Activated T-cell treated with anti-CD3 and anti-CD28 coated beads for 24 hours (primary cell): ENCODE results near the gene PLXNB2.
"Not testable (repeated sequence)": the region's sequence is repeated elsewhere in the genome, so short reads cannot be mapped to it uniquely, and the experiment has no call there.

Experiments used
- DNase-seq: peaks from one replicate; pipeline ENCODE4 v3.0.0-alpha.2; 2020; ENCODE audit warnings: low read depth

The PLXNB2 gene

GRCh38 chr22:50306753-50307749 lies at the start of gene PLXNB2:
PLXNB2 (minus strand) TSS chr22:50307646; CDS start chr22:50290584, 17,062 bp downstream.
- DNase-seq = no peak

GRCh38 chr22:50357222-50357621 lies 49.8 kb upstream of the PLXNB2 start:
- no peak for DNase-seq

- DNase-seq = no peak
These were observed 48.7 kb upstream of the PLXNB2 start for GRCh38 chr22:50356186-50356585.

DNA sequence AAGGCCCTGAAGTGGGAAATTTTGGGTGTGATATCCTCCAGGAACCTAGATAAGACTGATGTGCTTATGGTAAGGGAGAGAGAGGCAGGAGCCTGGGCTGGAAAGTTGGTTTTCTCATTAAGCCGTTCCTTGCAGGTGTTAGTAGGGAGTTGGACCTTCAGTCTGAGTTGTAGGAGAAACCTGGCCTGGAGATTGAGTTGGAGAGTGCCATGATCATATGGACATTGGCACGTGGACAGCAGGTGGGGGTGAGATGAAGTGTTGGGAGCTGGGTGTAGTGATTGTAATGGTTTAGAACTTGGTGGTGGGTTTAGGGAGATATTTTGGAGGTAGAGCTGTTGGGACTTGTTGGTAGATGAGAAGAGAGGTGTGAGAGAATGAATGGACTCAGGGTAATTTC lies 40.6 kb upstream of the PLXNB2 start:
- no peak for DNase-seq

GRCh38 chr22:50347157-50347556 lies 39.7 kb upstream of the PLXNB2 start:
- DNase-seq = no peak

DNA sequence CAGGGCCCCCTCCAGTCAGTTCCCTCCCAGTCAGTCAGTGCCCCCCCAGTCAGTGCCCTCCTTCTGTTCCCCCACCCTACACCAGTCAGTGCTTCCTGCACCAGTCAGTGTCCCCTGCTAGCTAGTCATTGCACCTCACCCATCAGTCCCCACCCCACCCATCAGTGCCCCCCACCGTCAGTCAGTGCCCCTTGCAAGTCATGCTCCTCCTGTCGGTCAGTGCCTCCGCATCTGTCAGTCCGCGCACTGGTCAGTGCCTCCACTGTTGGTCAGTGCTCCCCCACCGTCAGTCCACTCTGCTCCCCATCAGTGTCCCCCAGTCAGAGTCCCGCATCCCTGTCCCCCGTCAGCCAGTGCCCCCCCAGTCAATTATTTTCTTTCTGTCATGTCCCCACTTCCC lies 39.0 kb upstream of the PLXNB2 start:
- no peak for DNase-seq

- no peak for DNase-seq
These were observed 36.1 kb upstream of the PLXNB2 start for GRCh38 chr22:50343541-50343935.

DNA sequence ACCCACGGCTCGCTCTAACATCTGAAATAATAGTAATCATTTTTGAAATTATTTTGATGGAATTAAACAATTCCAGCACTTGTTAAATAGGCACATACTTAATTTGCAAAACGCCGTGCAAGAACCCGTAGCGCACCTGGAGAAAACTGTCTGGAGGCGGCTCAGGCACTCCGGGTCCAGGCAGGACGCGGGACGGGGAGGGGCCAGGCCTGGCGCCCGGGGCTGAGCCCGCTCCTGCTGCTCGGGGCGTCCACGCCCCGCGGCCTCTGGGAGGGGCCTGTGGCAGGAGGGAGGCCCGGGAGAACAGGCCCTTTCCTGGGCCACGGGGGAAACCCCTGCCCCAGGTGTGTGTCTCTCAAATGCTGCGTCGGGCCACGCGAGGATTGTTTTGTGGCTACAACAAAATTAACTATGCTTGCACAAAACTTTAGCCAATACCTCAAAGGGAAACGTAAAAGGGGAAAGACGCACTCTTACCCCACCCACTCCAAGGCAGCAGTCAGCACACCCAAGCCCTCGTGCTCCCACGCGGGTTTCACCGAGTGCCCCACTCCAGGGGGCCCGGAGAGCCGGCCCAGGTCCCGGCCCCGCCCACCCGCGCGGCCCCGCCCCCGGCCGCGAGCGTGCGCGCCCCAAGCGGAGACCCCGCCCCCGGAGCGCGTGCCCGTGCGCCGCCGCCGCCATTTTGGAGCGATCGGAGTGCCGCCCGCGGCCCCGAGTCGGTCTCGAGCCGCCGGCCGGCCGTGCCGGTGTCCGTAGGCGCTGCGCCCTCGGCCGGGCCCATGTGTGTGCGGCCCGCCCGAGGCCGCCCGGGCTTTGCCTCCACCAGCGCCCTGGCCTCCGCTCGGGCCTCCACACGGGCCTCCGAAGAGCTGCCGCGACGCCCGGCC lies 35.5 kb upstream of the PLXNB2 start, which contains the start of gene PPP6R2:
Gene PPP6R2 (plus strand): TSS at position 677 of the 890 bp plus-strand sequence. CDS start 50,582 bp downstream, outside the sequence.
- peak; percentile 87 for DNase-seq

DNA sequence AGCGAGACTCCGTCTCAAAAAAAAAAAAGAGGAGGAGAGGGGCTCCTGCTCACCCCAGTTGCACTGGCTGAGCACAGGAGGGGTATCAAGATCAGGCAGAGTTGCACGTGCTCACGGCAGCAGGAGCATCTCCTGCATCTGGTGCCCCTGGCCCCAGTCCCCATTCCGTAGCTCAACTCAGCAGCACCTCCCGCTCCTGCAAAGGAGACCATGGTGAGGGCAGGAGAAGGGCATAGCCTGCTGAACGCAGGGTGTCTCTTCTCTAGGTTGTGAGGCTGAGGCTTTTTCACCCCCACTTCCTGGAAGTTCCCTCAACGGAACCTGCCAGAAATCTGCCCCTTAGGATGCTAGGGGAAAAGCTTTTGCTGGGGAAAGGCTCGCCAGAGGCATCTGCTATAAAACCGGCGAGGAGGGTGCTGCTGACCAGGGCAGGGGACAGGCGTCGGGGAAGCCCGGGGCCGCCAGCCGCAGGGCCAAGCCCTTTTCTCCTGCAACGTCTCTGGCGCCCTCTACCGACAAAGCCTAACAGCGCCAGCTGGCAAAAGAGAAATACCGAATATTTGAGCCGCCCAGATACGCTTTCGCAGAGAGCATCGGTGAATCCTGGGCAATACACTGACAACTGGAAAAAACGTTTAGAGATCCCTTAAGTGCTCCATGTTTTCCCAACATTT lies 34.7 kb upstream of the PLXNB2 start:
- peak; percentile 87 for DNase-seq

- DNase-seq = no peak
These were observed 32.8 kb upstream of the PLXNB2 start for GRCh38 chr22:50339945-50340879.

DNA sequence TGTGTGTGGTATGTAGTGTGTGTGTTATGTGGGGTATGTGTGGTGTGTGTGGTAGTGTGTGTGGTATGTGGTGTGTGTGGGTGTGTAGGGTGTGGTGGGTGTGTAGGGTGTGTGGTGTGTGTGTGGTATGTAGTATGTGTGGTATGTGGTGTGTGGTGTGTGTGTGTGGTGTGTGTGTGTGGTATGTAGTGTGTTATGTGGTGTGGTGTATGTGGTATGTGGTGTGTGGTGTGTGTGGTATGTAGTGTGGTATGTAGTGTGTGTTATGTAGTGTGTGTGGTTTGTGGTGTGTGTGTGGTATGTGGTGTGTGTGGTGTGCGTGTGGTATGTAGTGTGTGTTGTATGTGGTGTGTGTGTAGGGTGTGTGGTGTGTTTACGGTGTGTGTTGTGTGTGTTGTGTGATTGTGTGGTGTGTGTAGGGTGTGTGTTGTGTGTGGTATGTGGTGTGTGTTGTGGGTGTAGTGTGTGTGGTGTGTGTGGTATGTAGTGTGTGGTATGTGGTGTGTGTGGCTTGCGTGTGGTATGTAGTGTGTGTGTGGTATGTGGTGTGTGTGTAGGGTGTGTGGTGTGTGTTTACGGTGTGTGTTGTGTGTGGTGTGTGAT lies 31.5 kb upstream of the PLXNB2 start:
- no peak for DNase-seq

DNA sequence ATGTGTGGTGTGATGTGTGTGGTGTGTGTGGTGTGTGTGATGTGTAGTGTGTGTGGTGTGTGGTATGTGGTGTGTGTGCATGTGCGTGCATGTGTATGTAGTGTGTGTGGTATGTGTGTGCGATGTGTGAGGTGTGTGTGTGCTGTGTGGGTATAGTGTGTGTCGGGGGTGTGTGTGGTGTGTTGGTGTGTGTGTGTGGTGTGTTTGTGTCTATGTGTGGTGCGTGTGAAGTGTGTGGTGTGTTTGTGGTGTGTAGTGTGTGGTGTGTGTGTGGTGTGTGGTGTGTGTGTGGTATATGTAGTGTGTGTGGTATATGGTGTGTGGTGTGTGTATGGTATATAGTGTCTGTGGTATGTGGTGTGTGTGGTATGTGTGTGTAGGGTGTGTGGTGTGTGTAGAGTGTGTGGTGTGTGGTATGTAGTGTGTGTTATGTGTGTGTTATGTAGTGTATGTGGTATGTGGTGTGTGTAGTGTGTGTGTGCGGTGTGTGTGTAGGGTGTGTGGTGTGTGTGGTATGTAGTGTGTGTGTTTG lies 30.7 kb upstream of the PLXNB2 start:
- no peak for DNase-seq

GRCh38 chr22:50337262-50338041 lies 30.0 kb upstream of the PLXNB2 start:
- no peak for DNase-seq

DNA sequence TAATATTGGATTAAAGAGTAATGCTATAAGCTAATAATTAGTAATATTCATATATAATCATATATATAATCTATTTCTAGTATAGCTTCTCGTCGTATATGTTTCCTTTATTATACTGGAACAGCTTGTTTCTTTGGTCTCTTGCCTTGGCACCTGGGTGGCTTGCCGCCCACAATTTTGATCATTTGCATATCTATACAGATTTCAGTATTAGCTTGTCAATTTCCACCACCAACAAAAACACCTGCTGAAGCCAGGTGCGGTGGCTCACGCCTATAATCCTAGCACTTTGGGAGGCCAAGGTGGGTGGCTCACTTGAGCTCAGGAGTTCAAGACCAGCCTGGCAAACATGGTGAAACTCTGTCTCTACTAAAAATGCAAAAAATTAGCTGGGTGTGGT lies 27.0 kb upstream of the PLXNB2 start:
- DNase-seq = not testable (repeated sequence)

- no peak for DNase-seq
These were observed 21.8 kb upstream of the PLXNB2 start for GRCh38 chr22:50329236-50329635.

GRCh38 chr22:50327711-50328019 lies 20.2 kb upstream of the PLXNB2 start:
- DNase-seq = no peak

DNA sequence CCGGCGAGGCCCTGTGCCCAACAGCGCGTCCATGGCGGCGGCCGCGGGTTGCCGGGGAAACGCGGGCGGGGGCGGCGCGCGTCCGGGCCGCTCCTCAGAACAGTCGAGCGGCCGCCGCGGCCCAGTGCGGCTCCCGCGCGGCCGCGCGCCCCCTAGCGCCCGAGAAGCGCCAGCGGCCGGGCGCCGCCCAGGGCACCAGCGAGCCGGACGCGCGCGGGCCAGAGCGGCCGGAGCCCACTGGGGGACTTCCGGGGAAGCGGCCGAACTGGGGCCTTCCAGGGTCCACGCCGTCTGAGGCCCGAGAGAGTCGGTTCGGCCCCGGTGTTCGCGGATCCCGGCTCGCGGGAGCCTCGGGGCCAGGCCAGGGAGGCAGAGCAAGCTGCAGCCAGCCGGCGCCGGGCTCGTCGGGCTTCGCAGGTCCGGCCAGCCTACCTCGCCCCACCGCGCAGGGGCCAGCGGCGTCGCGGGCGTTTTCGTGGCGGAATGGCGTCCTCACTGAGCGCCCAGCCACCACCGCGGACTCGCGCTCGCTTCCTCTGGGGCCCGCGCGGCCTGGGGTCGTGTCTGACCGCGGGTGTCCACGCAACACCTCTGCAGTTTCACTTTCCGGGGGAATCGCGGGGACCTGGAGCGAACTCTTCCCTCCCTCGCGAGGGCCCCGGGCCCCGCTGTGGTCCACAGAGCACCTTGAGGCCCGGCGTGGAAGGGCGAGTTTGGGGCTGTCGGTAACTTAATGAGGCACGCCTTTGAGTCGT lies 19.7 kb upstream of the PLXNB2 start, which contains the start of gene DENND6B:
Gene DENND6B (minus strand): TSS at position 57 of the 755 bp plus-strand sequence. CDS start 24 bp downstream, at position 33.
- peak; percentile 48 for DNase-seq

- no peak for DNase-seq
These were observed 18.9 kb upstream of the PLXNB2 start for GRCh38 chr22:50326225-50326955.
